Cardiac muscle cell (in vitro differentiated cells and primary cell): ENCODE results near the gene EPN3. TPM values are rescaled to one million over a fixed set of nuclear protein-coding genes. Genes with fewer than 3 reads are reported as not detected.
A peak's percentile ranks its signal among the peaks of the same experiment; 100 is the strongest.

Experiments used
- DNase-seq, 2 donors: peaks; one replicate each; pipeline versions ENCODE4 v3.0.0 to v3.0.0-alpha.2; 2010 to 2017; ENCODE audit warnings: low read depth in 1 of 2, low spot score in 1 of 2
- H3K27ac ChIP-seq: fragments of 200-600 bp; sonication (generic); 2 replicates; pipeline ENCODE4 v1.5.1; 2016
- H3K27me3 ChIP-seq: fragments of 200-600 bp; sonication (generic); 2 replicates; pipeline ENCODE4 v1.6.0; 2016; ENCODE audit warnings: control low read depth
- H3K36me3 ChIP-seq: fragments of 200-600 bp; sonication (generic); 2 replicates; pipeline ENCODE4 v1.5.1; 2016; ENCODE audit warnings: control low read depth
- H3K4me1 ChIP-seq: fragments of 200-600 bp; sonication (generic); 2 replicates; pipeline ENCODE4 v1.8.1; 2017; ENCODE audit warnings: low read depth, mild to moderate bottlenecking, mixed run types
- H3K4me3 ChIP-seq: fragments of 200-600 bp; sonication (generic); 2 replicates; pipeline ENCODE4 v1.5.1; 2016; ENCODE audit warnings: mild to moderate bottlenecking
- H3K9me3 ChIP-seq: fragments of 200-600 bp; sonication (generic); 2 replicates; pipeline ENCODE4 v1.5.1; 2017; ENCODE audit warnings: low read depth, mild to moderate bottlenecking, control low read depth
- polyA plus RNA-seq: library from polyadenylated mRNA; unstranded; fragments of >200 nt; fragmentation: Nextera tagmentation; extraction: Ambion mirVana; gene quantifications from 2 replicates; pipeline ENCODE4 v1.2.1, GENCODE V29; 2016
- total RNA-seq: library from RNA; depleted of rRNA; stranded (reverse); fragments of >200 nt; gene quantifications from 2 replicates; pipeline ENCODE4 v1.2.3, GENCODE V29; 2016
- TF ChIP-seq, protein P1 (sequence below): IDR thresholded peaks from 2 replicates; pipeline ENCODE4 v1.5.1; 2012; ENCODE audit warnings: low read depth, mild to moderate bottlenecking, low read length

Gene EPN3
- total and polyA plus RNA-seq, 2 experiments from 2014 or later, result 1.9 to 3.1 TPM

DNA sequence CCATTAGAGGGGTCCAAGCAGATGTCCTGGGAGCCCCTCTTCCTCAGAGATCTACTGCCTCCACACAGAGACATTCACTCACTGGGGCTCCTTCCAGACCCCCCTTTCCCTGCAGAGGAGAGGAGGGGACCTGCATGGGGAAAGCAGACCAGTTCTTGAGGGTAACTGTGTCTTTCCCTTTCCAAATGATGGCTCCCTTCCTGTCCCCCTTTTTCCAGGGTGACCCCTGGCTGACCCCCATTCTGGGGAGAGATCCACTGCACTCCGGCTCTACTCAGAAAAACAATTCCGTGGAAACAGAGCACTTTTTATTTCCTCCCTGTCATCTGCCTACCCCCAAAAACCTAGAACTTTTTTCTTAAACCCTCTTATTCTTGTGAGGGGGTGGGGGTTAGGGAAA, 34.4 kb downstream of the EPN3 start:
- no peaks in the 10 kb centered on the region for H3K9me3 ChIP-seq
- TF ChIP-seq, protein P1, sequence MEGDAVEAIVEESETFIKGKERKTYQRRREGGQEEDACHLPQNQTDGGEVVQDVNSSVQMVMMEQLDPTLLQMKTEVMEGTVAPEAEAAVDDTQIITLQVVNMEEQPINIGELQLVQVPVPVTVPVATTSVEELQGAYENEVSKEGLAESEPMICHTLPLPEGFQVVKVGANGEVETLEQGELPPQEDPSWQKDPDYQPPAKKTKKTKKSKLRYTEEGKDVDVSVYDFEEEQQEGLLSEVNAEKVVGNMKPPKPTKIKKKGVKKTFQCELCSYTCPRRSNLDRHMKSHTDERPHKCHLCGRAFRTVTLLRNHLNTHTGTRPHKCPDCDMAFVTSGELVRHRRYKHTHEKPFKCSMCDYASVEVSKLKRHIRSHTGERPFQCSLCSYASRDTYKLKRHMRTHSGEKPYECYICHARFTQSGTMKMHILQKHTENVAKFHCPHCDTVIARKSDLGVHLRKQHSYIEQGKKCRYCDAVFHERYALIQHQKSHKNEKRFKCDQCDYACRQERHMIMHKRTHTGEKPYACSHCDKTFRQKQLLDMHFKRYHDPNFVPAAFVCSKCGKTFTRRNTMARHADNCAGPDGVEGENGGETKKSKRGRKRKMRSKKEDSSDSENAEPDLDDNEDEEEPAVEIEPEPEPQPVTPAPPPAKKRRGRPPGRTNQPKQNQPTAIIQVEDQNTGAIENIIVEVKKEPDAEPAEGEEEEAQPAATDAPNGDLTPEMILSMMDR, result no peak
- H3K36me3 ChIP-seq, result no peaks in the 10 kb centered on the region
- no peak overlapping the region for H3K27ac ChIP-seq
- DNase-seq, result no peak
- H3K4me3 ChIP-seq, result no peak overlapping the region
- peaks cover 19% of the 10 kb centered on the region for H3K27me3 ChIP-seq
- H3K4me1 ChIP-seq, result peaks cover 54% of the 10 kb centered on the region

DNA sequence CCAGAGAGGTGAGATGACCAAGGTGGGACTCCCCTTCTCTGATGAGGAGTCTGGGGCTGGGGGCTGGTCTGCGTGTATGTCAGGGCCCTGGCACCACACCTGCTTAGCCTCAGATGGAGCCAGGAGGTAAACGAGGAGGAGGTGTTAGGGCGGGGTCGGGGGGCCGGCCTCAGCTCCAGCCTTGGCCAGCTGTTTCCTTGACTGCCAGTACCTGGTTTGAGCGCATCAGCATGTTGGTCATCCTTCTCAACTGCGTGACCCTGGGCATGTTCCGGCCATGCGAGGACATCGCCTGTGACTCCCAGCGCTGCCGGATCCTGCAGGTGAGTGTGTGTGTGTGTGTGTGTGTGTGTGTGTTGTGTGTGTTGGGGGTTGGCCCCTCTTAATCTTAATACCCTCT, 36.1 kb downstream of the EPN3 start:
- Histone ChIP-seq H3K27ac (no peak overlapping the region), H3K4me3 (no peak overlapping the region), H3K36me3 (no peaks in the 10 kb centered on the region), H3K4me1 (peaks cover 45% of the 10 kb centered on the region), H3K9me3 (no peaks in the 10 kb centered on the region), H3K27me3 (peaks cover 1% of the 10 kb centered on the region)
- TF ChIP-seq, protein P1, result no peak
- DNase-seq, result no peak

DNA sequence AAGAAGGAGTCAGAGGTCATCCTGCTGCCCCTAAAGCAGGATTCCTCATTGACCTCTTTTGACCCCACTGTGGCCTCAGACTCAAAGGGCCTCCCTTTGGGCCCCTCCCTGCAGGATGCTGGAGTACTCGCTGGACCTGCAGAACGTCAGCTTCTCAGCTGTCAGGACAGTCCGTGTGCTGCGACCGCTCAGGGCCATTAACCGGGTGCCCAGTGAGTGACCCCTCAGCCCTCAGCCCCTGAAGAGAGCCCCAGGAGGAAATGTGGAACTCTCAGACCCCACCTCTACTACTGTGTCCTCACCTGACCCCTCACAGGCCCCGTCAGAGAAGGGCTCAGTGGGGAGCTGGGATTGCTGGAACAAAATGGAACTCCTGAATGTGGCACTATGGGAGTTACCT, 37.1 kb downstream of the EPN3 start:
- peaks cover 41% of the 10 kb centered on the region for H3K4me1 ChIP-seq
- H3K27ac ChIP-seq, result peak overlapping the region; percentile 5
- TF ChIP-seq, protein P1, result no peak
- H3K27me3 ChIP-seq, result no peaks in the 10 kb centered on the region
- H3K9me3 ChIP-seq, result no peaks in the 10 kb centered on the region
- H3K36me3 ChIP-seq, result no peaks in the 10 kb centered on the region
- DNase-seq, result peak in 1 of 2 donors; percentile 80
- no peak overlapping the region for H3K4me3 ChIP-seq

DNA sequence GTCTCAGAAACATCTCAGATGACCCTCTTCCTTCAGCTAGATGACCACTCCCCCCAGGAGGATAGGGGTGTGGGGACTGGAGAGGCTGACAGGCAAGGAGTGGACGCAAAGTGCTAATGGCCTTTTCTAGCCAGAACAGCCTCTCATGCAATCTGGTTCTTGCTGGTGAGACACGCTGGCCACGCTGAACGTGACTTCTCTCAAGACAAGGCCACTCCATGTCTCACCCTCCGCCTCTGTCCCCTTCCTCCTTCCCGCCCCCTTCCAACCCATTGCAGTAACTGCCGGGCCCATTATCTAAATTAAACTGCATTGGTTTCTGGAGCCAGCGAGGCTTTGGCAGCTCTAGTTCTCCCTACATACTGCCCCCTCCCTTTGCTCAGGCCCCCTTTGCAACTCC, 37.5 kb downstream of the EPN3 start:
- Histone ChIP-seq H3K27me3 (no peaks in the 10 kb centered on the region), H3K9me3 (no peaks in the 10 kb centered on the region), H3K27ac (peak overlapping the region; percentile 5), H3K36me3 (no peaks in the 10 kb centered on the region), H3K4me1 (peaks cover 37% of the 10 kb centered on the region), H3K4me3 (no peak overlapping the region)
- DNase-seq, result no peak
- TF ChIP-seq, protein P1, result no peak

DNA sequence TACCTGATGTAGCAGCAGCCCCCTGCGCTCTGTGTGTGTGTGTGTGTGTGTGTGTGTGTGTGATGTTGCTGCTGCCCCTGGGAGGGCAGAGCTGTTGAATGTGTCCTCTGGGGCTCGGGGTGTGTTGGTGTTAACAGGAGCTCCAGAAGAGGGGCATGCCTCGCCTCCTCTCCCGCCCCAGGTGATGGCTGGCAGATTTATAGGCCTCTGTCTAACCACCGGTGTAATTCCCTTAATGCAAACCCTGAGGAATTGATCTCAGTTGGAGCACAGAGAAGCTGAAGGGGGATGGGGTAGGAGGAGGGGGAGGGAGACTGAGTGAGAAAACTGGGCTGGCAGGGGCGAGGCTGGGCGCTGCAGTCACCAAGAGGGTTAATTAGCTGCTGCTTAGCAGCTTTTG, 38.0 kb downstream of the EPN3 start:
- DNase-seq, result no peak
- Histone ChIP-seq H3K9me3 (no peaks in the 10 kb centered on the region), H3K36me3 (no peaks in the 10 kb centered on the region), H3K4me1 (peaks cover 32% of the 10 kb centered on the region), H3K4me3 (no peak overlapping the region), H3K27ac (peak overlapping the region; percentile 5), H3K27me3 (no peaks in the 10 kb centered on the region)
- TF ChIP-seq, protein P1, result no peak

DNA sequence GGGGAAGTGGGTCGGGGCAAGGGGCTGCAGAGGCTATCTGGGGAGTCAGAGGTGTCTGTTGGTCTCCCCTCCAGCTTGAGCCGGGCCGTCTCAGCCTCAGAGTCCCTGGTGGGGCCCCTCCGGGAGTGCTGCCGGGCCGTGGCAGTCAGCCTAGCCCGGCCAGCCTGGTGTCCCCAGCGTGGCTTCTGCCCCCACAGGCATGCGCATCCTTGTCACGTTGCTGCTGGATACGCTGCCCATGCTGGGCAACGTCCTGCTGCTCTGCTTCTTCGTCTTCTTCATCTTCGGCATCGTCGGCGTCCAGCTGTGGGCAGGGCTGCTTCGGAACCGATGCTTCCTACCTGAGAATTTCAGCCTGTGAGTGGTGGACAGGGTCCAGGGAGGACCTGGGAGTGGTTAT, 39.1 kb downstream of the EPN3 start:
- H3K27ac ChIP-seq, result no peak overlapping the region
- no peaks in the 10 kb centered on the region for H3K9me3 ChIP-seq
- no peak for DNase-seq
- no peak overlapping the region for H3K4me3 ChIP-seq
- no peaks in the 10 kb centered on the region for H3K27me3 ChIP-seq
- H3K4me1 ChIP-seq, result peaks cover 27% of the 10 kb centered on the region
- H3K36me3 ChIP-seq, result no peaks in the 10 kb centered on the region
- TF ChIP-seq, protein P1, result no peak
